SU-DHL-6 (cell line): ENCODE results near the gene ZNF747.

Experiments
- H2AFZ ChIP-seq: fragments of 200-600 bp; sonication (generic); 2 replicates; pipeline ENCODE4 v1.6.1; 2014; ENCODE audit warnings: low read depth, mild to moderate bottlenecking, moderate library complexity, mixed read lengths, antibody characterized with exemption, low read length; ENCODE audit not compliant: severe bottlenecking
- H3F3A ChIP-seq: fragments of 200-600 bp; shearing (Covaris generic); 2 replicates; pipeline ENCODE4 v1.6.0; 2016; ENCODE audit warnings: antibody characterized with exemption, mild to moderate bottlenecking; ENCODE audit not compliant: insufficient read depth
- H3K27ac ChIP-seq: fragments of 200-600 bp; sonication (generic); 2 replicates; pipeline ENCODE4 v1.5.1; 2016; ENCODE audit warnings: low read depth, mild to moderate bottlenecking, low read length, moderate library complexity, mixed read lengths
- H3K27me3 ChIP-seq: fragments of 200-600 bp; sonication (generic), shearing (Covaris generic); 2 replicates; pipeline ENCODE4 v1.6.0; 2014; ENCODE audit warnings: mild to moderate bottlenecking, low read length
- H3K36me3 ChIP-seq: fragments of 200-600 bp; sonication (generic); 2 replicates; pipeline ENCODE4 v1.6.1; 2014; ENCODE audit warnings: mild to moderate bottlenecking, low read length, mixed read lengths
- H3K4me2 ChIP-seq: fragments of 300-600, 200-600 bp; shearing (Covaris generic), sonication (generic); 2 replicates; pipeline ENCODE4 v1.6.0; 2014; ENCODE audit warnings: low read length, low read depth, mild to moderate bottlenecking; ENCODE audit not compliant: poor library complexity, severe bottlenecking
- H3K4me3 ChIP-seq: fragments of 200-600 bp; sonication (generic); 2 replicates; pipeline ENCODE4 v1.5.1; 2014; ENCODE audit warnings: antibody characterized with exemption, low read length, mild to moderate bottlenecking, mixed read lengths; ENCODE audit not compliant: insufficient read depth, poor library complexity, severe bottlenecking
- H3K79me2 ChIP-seq: fragments of 200-600 bp; sonication (generic); 2 replicates; pipeline ENCODE4 v1.6.1; 2014; ENCODE audit warnings: mild to moderate bottlenecking, low read length, moderate library complexity; ENCODE audit not compliant: insufficient read depth
- H3K9ac ChIP-seq: fragments of 200-600 bp; sonication (generic); 2 replicates; pipeline ENCODE4 v1.7.0; 2014; ENCODE audit warnings: mild to moderate bottlenecking, low read length
- H3K9me2 ChIP-seq: fragments of 200-600 bp; sonication (generic); replicated peaks from 2 replicates; pipeline ENCODE4 v1.6.1; 2014; ENCODE audit warnings: low read length; ENCODE audit not compliant: insufficient read depth
- H3K9me3 ChIP-seq: fragments of 200-600 bp; sonication (generic); 2 replicates; pipeline ENCODE4 v1.6.1; 2014; ENCODE audit warnings: low read length, mixed read lengths; ENCODE audit not compliant: insufficient read depth
- H4K20me1 ChIP-seq: fragments of 200-600 bp; sonication (generic); 2 replicates; pipeline ENCODE4 v1.6.1; 2014; ENCODE audit warnings: low read depth, mild to moderate bottlenecking, antibody characterized with exemption, low read length, moderate library complexity, mixed read lengths
- EZH2phosphoT487 ChIP-seq: fragments of 200-600 bp; sonication (generic), shearing (Covaris generic); conservative IDR thresholded peaks from 2 replicates; pipeline ENCODE4 v1.6.1; 2018; ENCODE audit warnings: mild to moderate bottlenecking, antibody characterized with exemption, low read length, moderate library complexity, mixed read lengths
- TF ChIP-seq, protein P1 (sequence below): fragments of 200-600 bp; sonication (generic); IDR thresholded peaks from one replicate; pipeline ENCODE4 v1.5.1; 2017; ENCODE audit warnings: antibody characterized with exemption, mild to moderate bottlenecking, low read length, moderate library complexity; ENCODE audit not compliant: insufficient read depth, poor library complexity, severe bottlenecking

Gene ZNF747

DNA sequence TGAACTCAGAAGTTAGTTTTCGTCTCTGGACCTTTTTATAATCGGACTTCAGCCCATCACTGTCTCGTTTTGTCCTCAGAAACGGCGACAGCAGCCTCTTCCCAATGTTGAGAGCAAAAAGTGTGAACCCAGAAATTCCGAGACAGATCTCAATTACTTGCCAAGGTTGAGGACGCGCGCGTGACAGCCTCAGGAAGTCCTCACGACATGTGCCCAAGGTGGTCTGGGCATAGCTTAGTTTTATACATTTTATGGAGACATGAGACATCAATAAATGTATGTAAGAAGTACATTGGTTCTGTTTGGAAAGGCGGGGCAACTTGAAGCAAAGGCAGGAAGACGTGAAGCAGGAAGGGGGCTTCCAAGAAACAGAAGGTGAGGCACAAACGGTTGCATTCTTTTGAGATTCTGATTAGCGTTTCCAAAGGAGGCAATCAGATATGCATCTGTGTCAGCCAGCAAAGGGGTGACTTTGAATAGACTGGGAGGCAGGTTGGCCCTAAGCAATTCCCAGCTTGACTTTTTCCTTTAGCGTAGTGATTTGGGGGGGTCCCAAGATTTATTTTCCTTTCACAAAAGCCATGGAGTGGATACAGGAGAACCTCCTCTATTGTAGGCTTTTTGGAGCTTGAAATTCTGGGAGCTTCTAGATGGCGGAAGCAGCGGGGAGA is 583 bp upstream of the ZNF747 start:
- peak overlapping the region; percentile 76 for H3K4me3 ChIP-seq
- H3F3A ChIP-seq = peaks cover 16% of the 10 kb centered on the region
- no peaks in the 10 kb centered on the region for H3K9me3 ChIP-seq
- no peaks in the 10 kb centered on the region for H4K20me1 ChIP-seq
- H3K4me2 ChIP-seq = peak overlapping the region; percentile 95
- peak overlapping the region; percentile 82 for H3K27ac ChIP-seq
- H3K9ac ChIP-seq = peak overlapping the region; percentile 79
- no peaks in the 10 kb centered on the region for H3K36me3 ChIP-seq
- H2AFZ ChIP-seq = peak overlapping the region; percentile 84
- TF ChIP-seq, protein P1, sequence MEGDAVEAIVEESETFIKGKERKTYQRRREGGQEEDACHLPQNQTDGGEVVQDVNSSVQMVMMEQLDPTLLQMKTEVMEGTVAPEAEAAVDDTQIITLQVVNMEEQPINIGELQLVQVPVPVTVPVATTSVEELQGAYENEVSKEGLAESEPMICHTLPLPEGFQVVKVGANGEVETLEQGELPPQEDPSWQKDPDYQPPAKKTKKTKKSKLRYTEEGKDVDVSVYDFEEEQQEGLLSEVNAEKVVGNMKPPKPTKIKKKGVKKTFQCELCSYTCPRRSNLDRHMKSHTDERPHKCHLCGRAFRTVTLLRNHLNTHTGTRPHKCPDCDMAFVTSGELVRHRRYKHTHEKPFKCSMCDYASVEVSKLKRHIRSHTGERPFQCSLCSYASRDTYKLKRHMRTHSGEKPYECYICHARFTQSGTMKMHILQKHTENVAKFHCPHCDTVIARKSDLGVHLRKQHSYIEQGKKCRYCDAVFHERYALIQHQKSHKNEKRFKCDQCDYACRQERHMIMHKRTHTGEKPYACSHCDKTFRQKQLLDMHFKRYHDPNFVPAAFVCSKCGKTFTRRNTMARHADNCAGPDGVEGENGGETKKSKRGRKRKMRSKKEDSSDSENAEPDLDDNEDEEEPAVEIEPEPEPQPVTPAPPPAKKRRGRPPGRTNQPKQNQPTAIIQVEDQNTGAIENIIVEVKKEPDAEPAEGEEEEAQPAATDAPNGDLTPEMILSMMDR = no peak
- no peak for TF ChIP-seq EZH2phosphoT487
- no peaks in the 10 kb centered on the region for H3K9me2 ChIP-seq
- peaks cover 4% of the 10 kb centered on the region; the same call in 1 of the 2 replicates for H3K79me2 ChIP-seq
- no peaks in the 10 kb centered on the region for H3K27me3 ChIP-seq

DNA sequence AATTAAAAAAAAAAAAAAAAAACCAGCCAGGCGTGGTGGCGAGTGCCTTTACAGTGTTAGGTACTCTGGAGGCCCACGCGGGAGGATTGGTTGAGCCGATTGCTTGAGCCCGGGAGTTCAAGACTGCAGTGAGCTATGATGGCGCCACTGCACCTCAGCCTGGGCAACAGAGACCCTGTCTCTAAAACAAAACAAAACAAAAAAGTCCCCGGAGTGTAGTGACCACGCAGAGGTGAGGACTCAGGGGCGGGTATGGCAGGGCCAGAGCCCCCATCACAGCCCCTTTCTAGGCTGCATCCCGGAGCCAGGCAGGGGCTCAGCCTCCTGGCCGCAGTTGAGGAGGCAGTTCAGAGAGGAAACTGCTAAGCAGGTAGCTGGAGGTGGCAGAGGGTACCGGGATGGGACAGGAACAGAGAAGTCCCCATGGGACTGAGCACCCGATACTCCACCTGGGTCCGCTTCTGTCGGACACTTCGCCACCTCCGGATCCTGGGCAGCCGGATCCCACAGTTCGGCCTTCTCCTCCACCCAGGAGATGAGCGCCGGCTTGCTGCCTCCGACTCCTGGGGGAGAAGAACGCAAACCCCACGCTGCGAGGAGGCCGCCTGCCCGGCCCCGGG is 800 bp downstream of the ZNF747 start:
- TF ChIP-seq, protein P1 = no peak
- no peak for TF ChIP-seq EZH2phosphoT487
- peak overlapping the region; percentile 82 for H3K27ac ChIP-seq
- no peaks in the 10 kb centered on the region for H4K20me1 ChIP-seq
- peak overlapping the region; percentile 66 for H2AFZ ChIP-seq
- H3F3A ChIP-seq = peaks cover 16% of the 10 kb centered on the region
- peaks cover 4% of the 10 kb centered on the region; the same call in 1 of the 2 replicates for H3K79me2 ChIP-seq
- H3K9me2 ChIP-seq = no peaks in the 10 kb centered on the region
- peak overlapping the region; percentile 76 for H3K4me3 ChIP-seq
- H3K9me3 ChIP-seq = no peaks in the 10 kb centered on the region
- no peaks in the 10 kb centered on the region for H3K36me3 ChIP-seq
- no peaks in the 10 kb centered on the region for H3K27me3 ChIP-seq
- peak overlapping the region; percentile 79 for H3K9ac ChIP-seq
- H3K4me2 ChIP-seq = peak overlapping the region; percentile 95

DNA sequence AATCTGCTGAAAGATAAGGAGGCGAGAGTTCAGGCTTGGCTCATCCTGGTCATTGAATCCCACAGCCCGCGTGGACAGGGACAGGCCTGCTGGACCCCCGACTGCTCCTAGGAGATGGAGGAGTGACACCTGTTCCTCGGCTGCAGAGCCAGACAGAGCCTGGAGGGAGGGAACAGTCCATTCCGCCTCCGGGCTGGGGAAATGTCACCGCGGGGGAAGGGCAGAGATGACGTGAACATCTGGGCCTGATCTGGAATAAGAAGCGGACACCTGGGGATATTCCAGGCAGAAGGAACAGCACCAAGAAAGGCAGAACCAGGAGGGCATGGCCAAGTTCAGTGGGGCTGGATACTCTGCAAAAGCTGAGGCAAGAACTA is 1.5 kb downstream of the ZNF747 start:
- H3K79me2 ChIP-seq = peaks cover 4% of the 10 kb centered on the region; the same call in 1 of the 2 replicates
- no peaks in the 10 kb centered on the region for H3K36me3 ChIP-seq
- H3K9ac ChIP-seq = no peak overlapping the region
- H3K27ac ChIP-seq = no peak overlapping the region
- H3K4me3 ChIP-seq = no peak overlapping the region
- H3K9me2 ChIP-seq = no peaks in the 10 kb centered on the region
- no peaks in the 10 kb centered on the region for H3K27me3 ChIP-seq
- no peak for TF ChIP-seq EZH2phosphoT487
- TF ChIP-seq, protein P1 = no peak
- H4K20me1 ChIP-seq = no peaks in the 10 kb centered on the region
- no peak overlapping the region for H2AFZ ChIP-seq
- no peaks in the 10 kb centered on the region for H3K9me3 ChIP-seq
- H3K4me2 ChIP-seq = peak overlapping the region; percentile 95
- peaks cover 16% of the 10 kb centered on the region for H3F3A ChIP-seq
